ENCODE measurements around the gene RCAN2. TPM values are rescaled to one million over a fixed set of nuclear protein-coding genes. Genes with fewer than 3 reads are reported as not detected.

RCAN2 gene
- polyA plus RNA-seq, 3 donors = 1.9 to 8.4 (median 4.7) TPM

DNA sequence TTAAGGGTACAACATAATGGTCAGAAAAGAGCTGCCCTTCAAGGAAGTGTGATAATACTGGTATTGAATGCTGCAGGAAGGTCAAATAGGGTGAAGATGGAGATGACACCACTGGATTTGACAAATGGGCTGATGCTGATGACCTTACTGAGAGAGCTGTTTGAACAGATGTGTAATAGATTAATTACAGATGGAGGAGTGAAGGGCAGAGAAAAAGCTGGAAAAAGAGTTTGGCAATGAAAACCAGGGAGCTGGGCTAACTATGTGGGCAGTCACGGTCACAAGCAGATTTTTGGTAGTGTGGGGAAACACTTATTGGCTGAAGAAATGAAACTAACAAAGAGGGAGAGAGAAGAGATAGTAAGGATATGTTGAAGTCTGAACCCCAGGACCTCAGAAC lies 236.9 kb downstream of the RCAN2 start:
- WGBS, 3 donors = 73 to 95% (median 85%) methylated on average over 1 of the region's 1 CpG
- H3K27ac ChIP-seq (ENCODE audit: low read depth, low read length) = no peak overlapping the region

DNA sequence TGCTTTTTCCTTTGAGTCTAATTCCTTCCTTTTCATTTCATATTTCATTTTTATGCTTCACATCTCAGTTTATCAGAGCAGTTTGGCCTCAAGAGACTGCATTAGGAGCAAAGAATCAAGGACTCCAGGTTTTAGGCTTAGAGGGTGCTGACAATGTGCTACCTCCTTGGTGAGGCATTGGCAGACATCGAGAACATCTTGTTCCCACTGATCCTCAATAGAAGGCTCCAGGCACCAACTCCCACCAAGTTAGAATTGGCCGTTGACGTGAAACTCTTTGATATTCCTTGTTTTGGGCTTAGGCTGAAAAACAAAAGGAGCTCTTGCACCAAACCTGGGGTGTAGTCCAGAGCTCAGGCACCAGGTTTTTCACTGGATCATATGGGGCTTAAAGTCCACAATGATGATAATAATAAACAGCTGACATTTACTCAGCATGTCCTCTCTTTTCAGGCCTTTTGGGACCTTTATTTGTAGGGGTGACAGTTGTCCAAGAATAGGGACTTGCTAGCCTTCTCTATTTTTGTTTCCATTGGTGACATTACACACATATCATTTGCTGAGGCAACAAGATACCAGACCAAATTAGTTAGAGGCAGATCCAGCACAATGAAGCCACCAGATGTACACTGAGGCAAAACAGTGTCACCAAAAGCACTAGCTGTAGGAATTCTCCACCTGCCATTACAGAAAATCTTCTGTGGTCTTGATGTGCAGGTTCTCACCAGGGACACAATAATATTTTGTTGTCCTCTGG lies 239.5 kb downstream of the RCAN2 start:
- no peak overlapping the region for H3K27ac ChIP-seq (ENCODE audit: low read depth, low read length)
- WGBS, 3 donors = 91 to 96% (median 95%) methylated on average over 3 of the region's 3 CpGs

DNA sequence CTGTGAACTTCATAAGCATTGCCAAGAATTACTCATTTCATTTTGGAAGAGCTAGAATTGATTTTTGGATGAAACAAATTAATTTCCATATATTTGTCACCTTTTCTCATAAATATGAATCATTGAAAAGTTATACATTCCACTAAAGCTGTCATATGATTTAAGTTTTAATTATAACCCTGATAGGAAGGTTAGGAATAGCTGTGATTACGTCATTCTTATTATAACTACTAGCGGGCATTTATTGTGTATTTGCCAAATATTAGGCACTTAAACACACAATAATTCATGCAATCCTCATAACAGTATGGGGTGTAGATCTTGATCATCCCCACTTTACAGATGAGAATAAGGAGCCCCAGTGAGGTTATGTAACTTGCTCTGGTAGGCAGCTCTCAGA lies 243.1 kb downstream of the RCAN2 start:
- 94 to 99% (median 96%) methylated on average over 2 of the region's 2 CpGs for WGBS, 3 donors
- no peak overlapping the region for H3K27ac ChIP-seq (ENCODE audit: low read depth, low read length)

DNA sequence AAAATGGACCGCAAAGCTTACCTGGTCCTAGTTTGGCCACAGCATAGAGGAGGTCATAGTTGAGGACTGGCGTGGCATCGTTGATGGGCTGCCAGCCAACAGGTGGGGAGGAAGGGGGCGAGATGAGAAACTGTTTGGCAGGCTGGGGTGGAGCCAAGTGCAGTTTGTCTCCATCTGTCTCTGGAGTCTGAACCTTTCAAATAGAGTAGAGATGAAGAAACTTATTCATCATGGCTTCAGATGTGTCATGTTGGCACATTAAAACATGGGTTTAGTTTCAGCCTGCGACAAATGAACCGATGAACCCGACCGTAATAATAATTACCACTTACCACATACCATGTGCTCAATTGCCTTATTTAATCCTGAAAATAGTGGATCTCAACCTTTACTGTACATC lies 244.5 kb downstream of the RCAN2 start:
- H3K27ac ChIP-seq (ENCODE audit: low read depth, low read length) = no peak overlapping the region
- WGBS, 3 donors = 80 to 94% (median 91%) methylated on average over 8 of the region's 8 CpGs

DNA sequence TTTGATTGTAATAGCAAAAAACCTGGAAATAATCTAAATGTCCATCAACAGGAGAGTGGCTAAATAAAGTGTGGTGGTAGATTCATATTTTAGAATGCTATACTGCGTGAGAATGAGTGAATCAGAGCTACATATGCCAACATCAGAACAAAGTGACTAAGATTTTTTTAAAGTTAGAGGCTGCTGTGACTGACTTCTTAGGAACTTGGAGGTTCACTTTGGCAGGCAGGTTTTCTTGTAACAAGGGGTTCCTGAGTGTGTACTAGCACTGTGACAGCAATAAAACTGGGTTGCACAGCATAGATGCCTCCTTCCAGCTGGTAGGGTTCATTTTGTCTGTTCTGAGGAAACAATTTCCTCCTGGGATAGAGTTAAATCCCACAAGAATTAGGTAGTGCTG lies 245.2 kb downstream of the RCAN2 start:
- 91 to 95% (median 94%) methylated on average over 1 of the region's 1 CpG for WGBS, 3 donors
- H3K27ac ChIP-seq (ENCODE audit: low read depth, low read length) = no peak overlapping the region

DNA sequence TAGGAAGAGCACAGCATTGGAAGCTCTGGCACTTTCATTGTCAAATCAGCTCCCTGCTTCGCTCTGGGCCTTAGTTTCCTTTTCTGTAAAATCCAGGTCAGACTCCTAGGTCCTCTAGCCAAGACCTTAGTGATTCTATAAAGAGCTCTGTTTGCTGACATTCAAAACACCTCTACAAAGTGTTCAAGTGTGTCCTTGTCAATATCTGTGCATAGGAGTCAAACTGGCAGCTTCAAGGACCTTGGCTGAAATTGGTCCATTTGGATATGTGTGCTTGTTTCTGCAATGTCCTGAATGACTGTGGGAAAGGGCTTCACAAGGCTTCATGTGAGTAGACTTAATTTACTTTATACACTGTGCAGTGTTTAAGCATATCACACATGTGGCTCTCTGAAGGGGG lies 246.6 kb downstream of the RCAN2 start:
- WGBS, 3 donors = 96% methylated on average over 1 of the region's 1 CpG
- H3K27ac ChIP-seq (ENCODE audit: low read depth, low read length) = no peak overlapping the region

DNA sequence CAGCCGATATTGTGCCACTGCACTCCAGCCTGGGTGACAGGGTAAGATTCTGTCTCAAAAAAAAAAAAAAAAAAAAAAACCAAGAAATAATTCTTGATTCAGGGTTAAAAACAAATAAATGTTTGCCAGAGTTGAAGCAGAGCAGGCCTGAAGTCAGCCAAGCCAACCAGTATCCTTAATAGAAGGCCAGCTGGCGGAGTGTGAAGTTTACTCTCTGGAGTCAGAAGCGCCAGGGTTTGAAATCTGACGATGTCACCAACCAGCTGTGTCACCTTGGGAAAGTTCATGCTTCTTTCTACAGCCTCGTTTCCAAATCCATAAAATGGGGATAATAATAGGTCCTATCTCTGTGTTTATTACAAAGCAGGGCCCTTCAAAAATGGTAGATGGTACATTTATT lies 247.5 kb downstream of the RCAN2 start:
- 67 to 79% (median 76%) methylated on average over 5 of the region's 5 CpGs for WGBS, 3 donors
- no peak overlapping the region for H3K27ac ChIP-seq (ENCODE audit: low read depth, low read length)

DNA sequence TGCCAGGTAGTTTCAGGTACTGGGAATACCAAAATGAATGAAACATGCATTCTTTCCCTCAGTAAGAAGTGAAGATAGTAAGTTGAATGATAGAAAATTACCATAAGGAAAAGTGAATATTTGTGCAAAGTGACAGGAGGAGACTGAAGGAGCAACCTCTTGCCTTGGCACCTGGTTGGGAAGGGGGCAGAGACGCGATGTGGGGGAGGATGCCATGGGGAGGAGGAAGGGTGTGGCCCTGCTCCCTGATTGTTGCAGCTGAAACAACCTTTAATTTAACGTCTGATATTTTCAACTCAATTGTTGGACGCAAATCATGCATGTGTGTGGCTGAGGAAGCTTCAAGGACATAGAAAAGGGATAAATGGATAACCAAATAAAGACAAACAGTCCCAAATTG lies 248.3 kb downstream of the RCAN2 start:
- H3K27ac ChIP-seq (ENCODE audit: low read depth, low read length) = no peak overlapping the region
- WGBS, 3 donors = 82 to 85% (median 85%) methylated on average over 4 of the region's 4 CpGs

DNA sequence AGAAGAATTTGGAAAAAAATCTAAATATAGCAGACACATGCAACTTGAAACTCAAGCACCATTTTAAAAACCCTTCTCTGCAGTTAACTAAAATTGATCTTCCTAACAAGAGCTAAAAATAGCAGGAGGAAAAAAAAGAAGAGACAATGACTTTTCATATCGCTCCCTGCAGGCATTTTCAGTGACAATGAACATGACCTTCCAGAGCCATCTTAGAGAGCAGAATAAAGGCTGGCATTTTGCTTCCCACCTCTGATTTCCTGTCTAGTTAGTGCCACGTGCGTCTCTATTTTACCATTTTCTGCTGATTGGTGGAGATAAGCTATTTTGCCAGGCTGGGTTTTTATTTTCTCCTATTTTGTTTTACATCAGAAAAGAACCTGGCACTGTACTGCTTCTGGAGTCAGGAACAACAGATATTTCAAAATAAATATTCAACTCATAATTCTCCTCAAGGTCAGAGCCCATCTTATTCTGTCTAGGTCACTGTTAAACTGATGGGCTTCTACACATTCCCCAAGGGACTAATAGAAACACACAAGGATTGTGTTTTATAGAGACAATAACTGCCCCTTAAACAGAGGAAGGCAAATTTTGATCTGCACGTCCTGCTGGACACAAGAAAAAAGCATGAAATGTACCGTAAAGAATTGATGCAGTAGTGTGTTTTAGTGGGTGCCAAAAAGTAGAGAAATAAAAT lies 250.2 kb downstream of the RCAN2 start:
- 63 to 72% (median 65%) methylated on average over 5 of the region's 5 CpGs for WGBS, 3 donors
- H3K27ac ChIP-seq (ENCODE audit: low read depth, low read length) = no peak overlapping the region

DNA sequence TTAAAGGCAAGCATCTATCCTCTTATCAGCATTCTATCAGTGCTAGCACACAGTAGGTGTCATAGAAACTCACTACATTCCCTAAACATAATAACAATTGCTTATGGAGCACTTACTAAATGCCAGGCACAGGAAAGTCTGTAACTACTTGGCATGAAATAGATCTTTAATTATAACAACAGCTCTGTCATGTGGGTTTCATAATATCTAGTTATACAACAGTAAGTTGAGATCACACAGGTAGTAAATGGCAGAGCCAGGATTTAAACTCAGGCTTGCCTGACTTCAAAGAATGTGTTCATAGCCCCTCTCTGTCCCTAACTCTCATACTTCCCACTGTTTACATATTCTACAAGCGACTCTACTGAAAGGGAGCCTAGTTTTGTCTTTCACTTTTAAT lies 254.5 kb downstream of the RCAN2 start:
- 69 to 76% (median 70%) methylated on average over 1 of the region's 1 CpG for WGBS, 3 donors
- no peak overlapping the region for H3K27ac ChIP-seq (ENCODE audit: low read depth, low read length)

DNA sequence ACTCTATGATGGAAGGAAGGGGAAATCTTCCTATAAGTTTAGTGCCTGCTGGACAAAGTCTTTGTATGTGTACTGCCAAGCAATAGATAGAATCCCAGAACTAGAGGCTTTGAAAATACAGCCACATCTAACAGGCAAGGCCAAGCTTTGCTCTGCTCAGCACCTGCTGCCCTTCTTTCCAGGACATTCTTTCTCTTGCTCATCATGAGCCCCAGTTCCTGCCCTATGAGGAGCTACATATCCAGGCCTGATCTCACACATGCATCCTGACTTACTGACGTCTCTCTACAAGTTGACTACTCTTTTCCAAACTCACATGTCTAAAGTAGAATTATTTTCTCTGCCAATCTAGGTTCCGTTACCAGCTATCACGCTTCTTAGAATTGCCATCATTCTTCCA lies 256.0 kb downstream of the RCAN2 start:
- no peak overlapping the region for H3K27ac ChIP-seq (ENCODE audit: low read depth, low read length)
- WGBS, 3 donors = 89 to 94% (median 90%) methylated on average over 3 of the region's 3 CpGs

DNA sequence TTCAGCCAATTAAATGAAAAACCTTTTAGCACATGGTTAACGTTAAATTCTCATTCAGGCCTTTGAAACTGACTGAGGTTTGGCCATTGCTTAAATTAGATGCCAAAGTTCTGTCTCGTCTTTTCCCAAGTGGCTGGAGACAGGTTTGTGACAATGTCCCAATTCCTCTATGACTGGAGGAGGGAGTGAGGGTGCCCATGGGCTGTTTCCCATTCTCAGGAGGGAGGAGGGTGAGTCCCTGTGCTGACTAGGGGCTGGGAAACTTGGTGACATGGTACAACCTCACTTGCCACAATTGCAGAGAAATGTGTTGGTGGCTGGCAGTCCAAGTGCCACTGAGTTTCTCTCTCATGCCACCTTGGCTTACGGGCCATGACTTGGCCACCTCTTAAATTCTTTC lies 256.5 kb downstream of the RCAN2 start:
- no peak overlapping the region for H3K27ac ChIP-seq (ENCODE audit: low read depth, low read length)
- WGBS, 3 donors = 84 to 91% (median 86%) methylated on average over 3 of the region's 3 CpGs

DNA sequence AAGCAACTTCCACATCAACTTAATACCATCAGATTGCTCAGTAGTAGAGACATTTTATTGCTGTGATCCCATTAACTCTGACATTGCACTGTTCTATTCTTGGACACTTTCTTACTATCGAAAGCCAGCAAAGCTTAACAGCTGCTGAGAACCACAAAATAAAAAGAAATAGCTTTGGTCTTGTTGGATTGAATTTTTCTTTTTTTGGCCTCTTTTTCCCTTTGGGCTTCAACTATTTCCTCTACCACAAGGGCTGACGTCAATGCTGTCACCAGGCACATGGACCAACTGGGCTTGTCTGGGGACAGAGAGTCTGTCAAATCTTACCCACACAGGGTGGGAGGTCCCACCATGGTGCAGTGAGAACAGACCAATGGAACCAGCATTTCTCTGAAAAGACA lies 257.1 kb downstream of the RCAN2 start:
- no peak overlapping the region for H3K27ac ChIP-seq (ENCODE audit: low read depth, low read length)
- 58 to 72% (median 65%) methylated on average over 2 of the region's 2 CpGs for WGBS, 3 donors

DNA sequence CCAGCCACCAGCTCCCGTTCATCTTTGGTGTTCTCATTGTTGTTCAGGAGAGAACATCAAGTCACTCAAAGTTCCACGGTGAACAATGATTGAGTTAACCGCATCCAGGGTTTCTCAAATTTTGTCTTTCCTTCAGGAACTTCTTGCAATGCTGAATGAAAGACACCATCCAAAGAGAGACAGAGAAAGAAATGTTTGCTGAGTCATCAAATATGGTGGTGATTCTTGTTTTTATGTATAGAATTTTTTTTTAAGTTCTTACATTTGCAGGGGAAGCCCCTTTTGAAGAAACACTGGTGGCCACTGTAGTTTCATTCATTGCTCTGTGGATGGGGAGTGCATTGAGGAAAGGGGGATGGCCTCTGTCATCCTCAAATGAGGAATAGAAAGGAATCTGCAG lies 258.1 kb downstream of the RCAN2 start:
- H3K27ac ChIP-seq (ENCODE audit: low read depth, low read length) = no peak overlapping the region
- WGBS, 3 donors = 93 to 97% (median 96%) methylated on average over 3 of the region's 3 CpGs

DNA sequence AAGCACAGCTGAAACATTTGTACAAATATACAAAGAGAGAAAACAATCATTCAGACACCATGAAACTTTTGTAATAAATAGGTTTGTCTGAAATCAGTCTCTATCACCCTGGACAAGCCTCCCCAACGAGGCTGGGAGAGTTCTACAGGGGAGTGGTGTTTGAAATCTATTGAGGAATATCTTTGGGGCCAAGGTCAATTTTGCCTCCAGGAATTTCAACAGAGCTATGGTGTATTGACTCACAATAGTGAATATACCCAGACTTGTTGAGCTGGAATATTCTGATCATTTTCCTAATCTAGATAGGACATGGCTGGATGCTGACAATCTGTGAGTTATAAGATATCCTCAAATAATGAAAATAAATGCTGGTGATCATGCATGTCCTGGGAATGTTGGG lies 269.0 kb downstream of the RCAN2 start:
- WGBS, 3 donors = 30 to 61% (median 41%) methylated on average over 1 of the region's 1 CpG
- no peak overlapping the region for H3K27ac ChIP-seq (ENCODE audit: low read depth, low read length)

DNA sequence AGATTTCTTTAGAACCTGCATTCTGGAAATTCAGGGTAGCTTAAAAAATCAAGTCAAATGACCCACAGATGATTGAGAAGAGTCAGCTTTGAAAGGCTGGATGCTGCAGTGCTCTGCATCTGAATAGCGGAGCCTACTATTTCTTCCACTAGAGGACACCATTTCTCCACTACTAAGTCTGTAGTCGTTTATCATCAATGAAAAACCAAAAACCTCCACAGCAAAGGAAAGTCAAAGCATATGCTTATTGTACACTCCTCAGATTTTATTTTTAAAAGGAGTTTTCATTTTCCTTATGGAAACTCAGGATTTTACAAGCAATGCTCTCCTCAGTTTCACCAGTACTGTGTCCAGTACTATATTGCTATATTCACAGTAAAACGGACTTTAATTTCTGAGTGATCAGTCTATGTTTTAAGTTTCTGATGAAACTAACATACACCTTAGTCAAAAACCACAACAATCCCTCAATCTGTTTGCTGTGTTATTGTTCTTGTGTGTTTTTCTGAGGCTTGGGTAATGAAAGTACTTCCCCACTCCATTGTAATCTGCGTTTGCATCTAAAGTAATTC lies 269.9 kb downstream of the RCAN2 start:
- 50 to 54% (median 52%) methylated on average over 4 of the region's 4 CpGs for WGBS, 3 donors
- H3K27ac ChIP-seq (ENCODE audit: low read depth, low read length) = no peak overlapping the region

DNA sequence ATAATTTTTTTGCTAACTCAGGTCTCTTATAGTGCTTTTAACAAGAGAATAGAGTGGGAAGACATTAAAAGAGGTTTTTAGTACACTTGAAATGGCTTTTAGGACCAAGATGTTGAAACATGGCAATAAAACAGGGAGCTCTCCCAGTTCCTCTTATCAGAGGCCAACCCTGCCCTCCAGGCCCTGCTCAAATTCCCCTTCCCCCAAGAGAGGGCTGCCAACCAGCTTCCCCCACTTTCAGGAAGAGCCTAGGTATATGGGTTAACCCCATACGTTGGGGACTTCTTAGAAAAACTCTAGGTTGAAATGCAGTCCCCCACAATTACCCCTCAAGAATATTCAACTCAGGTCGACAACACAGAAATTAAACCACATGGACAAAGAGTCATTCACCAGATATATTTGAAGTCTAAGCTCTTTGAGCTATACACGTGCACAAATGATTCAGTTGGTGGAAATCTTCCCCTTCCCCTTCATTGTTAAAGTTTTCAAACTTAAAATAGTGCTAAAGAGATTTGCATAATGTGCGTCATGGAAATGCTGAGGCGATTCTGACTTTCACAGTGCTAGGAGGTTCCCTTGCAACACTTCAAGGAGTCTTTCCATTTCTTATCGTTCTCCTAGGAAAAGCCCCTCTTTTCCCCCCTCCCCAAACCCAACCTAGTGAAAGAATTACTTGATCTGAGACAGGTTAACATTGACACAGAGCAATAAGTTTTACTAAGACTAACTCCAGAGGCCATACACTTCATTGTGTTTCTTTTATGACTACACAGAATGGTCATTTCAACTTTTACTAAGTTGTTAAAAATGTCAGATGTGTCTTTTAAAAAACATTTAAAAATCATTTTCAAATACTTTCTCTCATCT lies 270.7 kb downstream of the RCAN2 start:
- H3K27ac ChIP-seq (ENCODE audit: low read depth, low read length) = no peak overlapping the region
- 55 to 66% (median 65%) methylated on average over 6 of the region's 6 CpGs for WGBS, 3 donors

DNA sequence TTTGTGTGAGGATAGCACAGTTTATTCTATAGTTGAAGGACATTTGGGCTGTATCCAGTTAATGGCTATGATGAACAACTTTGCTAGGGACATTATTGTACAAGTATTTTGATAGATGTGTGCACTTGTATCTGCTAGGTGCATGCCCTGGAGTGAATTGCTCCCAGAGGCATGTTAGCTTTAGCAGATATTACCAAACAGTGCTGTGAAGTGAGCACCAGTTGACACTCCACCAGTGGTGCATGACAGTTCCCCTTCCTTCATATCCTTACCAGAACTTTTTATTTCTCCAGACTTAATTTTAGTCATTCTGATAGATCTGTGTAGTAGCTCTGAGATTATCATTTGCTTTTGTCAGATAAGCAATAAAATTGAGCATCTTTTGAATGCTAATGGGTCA lies 271.6 kb downstream of the RCAN2 start:
- no peak overlapping the region for H3K27ac ChIP-seq (ENCODE audit: low read depth, low read length)

DNA sequence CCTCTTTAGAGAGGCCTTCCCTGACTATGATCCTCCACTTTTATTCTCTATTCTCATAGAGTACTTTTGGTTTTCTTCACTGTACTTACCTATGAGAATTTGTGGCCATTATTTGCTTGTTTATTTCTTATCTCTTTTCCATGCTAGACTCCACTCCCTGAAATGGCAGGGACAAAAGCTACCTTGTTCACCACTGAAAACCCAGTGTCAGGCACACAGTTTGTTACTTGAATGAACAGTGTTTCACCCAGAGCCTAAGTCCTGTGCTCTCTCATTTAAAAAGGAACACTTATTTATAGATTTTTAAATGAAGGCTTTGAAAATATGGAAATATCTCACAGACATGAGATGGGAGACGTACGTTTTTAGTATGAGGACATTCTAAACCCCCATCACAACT lies 272.8 kb downstream of the RCAN2 start:
- WGBS, 3 donors = 89 to 98% (median 93%) methylated on average over 2 of the region's 2 CpGs
- no peak overlapping the region for H3K27ac ChIP-seq (ENCODE audit: low read depth, low read length)
